Anterior cingulate cortex (tissue), 58 donors: ENCODE measurements around the gene TOGARAM2.
A peak's percentile ranks its signal among the peaks of the same experiment; 100 is the strongest.

Experiments
- DNase-seq, 58 donors: peaks; one replicate each; lab custom pipeline; 2025; lab: John Stamatoyannopoulos, UW

The TOGARAM2 gene

GRCh38 chr2:29014811-29015421, 33.8 kb downstream of the TOGARAM2 start:
- no peak for DNase-seq

GRCh38 chr2:29015701-29016470, 34.8 kb downstream of the TOGARAM2 start:
- no peak for DNase-seq

- no peak for DNase-seq
Observed at GRCh38 chr2:29016504-29016903, 35.4 kb downstream of the TOGARAM2 start.

- no peak for DNase-seq
Observed at GRCh38 chr2:29017716-29018435, 36.8 kb downstream of the TOGARAM2 start.

DNA sequence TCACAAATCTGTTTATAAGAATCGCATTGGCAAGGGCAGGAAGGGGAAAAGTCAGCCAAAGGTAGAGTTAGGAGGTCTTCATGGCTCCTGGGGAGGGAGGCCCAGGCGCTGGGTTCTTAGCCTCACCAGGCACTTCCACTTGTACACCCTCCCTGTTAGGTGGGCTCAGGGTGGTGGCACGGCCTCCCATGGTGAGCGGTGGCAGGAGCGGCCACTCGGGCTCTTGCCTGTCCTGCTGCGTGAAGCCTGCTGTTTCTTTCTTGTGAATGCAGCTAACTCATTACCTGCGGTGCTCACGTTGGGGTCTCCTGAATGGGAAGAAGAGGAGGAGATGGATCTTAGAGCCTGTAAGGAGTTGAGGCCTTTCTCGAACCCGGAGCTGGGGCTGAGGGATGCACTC, 40.8 kb downstream of the TOGARAM2 start:
- no peak for DNase-seq

DNA sequence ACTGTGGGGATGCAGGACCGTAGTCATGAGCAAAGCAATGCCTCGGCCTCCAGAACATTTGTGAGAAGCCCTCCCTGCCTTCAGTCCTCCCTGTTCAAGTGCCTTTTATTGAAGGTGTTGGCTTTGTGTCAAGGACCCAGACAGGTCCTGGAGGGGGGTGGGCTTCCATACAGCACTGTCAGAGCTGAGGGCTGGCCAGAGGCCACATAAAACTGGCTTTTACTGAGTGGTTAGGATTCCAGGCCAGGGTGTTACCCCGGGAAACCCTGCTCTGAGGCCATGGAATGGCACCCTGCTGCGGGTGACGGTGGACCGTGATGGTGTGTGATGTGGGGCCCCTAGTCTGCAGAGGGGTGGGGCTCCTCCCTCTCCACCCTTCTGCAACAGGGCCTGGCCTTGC, 41.6 kb downstream of the TOGARAM2 start:
- peak in 11 of 58 donors; percentile 9 to 62 (median 18) for DNase-seq

- DNase-seq: no peak
Observed at GRCh38 chr2:29023188-29023587, 42.1 kb downstream of the TOGARAM2 start.

DNA sequence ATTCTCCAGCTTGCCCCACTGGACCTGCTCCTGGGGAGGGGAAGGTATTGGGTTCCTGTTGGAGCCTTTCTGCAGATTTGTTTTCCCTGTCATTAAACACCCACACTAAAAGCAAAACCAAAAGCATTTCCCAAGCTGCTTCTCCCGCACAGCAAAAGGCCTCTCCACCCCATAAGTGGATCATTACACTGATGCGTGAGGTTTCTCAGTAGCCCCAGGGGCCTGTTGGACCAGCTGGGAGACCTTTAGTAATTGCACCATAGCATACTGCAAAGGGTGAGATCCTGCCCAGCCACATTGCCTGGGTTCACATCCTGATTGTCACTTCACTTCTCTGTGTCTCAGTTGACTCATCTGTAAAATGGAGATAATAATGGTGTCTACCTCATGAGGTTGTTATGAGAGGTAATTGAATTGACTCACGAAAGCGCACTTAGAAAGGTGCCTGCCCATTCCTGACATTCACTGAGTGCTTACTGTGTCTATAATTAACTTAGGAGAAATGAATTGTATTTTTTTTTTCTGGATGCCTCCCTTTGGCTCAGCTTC, 43.9 kb downstream of the TOGARAM2 start:
- no peak for DNase-seq

GRCh38 chr2:29025711-29026110, 44.6 kb downstream of the TOGARAM2 start:
- no peak for DNase-seq

DNA sequence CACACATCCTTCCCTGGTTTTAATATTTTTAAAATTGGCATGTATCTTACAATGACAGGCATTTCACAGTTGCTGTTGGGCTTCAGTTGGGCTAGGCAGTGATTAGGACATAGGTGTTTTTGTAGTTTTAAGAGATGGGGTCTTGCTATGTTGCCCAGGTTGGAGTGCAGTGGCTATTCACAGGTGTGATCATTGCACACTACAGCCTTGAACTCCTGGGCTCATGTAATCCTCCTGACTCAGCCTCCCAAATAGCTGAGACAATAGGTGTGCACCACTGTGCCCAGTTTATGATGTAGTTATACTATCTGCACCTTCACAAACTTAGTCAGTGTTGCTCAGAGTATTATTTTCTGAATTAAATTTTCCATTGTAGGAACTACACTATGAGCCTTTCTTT, 49.9 kb downstream of the TOGARAM2 start:
- DNase-seq: no peak

GRCh38 chr2:29032189-29032588, 51.1 kb downstream of the TOGARAM2 start:
- no peak for DNase-seq

- DNase-seq: no peak
Observed at GRCh38 chr2:29033172-29033571, 52.1 kb downstream of the TOGARAM2 start.

DNA sequence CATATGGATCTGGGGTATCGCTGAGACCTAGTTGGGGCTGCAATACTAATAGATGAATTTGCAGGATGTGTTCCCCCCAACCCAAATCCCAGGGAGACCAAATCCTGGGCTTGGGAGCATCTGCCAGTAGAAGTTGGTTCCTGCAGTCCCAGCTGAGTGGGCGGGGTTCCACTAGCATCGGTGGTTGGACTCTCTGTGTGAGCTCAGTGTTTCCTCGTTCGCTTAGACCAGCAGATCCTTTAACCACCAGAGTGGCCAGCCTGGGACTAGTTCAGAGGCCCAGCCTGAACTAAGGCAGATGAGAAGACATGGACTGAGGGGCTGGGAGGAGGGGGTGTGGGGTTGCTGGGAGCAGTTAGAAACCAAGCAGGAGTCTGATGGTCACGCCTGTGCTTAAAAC, 52.6 kb downstream of the TOGARAM2 start:
- no peak for DNase-seq

- no peak for DNase-seq
Observed at GRCh38 chr2:29035016-29035745, 54.1 kb downstream of the TOGARAM2 start.

DNA sequence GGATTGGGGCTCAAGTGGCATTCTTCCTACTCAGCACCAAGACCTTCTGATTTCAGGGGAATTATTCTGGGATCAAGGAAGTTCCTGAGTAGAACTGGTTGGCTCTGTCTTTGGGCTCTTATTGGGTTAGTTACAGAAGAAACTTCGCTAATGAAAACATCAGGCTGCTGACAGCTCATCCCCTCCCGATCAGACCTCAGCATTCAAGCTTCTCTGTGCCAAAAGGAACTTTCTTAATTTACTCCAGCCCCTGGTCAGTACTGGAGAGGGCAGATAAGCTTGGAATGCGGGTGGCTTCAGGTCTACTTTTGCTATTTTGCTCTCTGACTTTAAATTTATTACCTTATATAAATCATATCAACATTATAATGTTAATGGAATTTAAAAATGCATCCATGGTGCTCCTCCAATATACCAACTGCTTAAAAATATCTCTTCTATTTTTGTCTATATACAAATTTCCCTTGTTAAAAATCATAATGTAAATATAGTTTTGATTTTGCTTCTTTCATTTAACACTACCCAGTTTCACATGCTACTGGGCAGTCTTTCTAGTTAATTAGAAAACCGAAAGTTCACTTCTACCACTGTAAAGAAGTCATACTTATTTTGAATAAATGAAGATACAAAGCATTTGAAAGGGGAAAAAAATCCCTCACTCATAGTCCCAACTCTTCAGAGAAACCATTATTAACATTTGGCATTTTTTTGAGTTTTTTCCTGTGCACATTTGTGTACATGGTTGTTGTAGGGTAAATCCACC, 58.8 kb downstream of the TOGARAM2 start:
- no peak for DNase-seq

DNA sequence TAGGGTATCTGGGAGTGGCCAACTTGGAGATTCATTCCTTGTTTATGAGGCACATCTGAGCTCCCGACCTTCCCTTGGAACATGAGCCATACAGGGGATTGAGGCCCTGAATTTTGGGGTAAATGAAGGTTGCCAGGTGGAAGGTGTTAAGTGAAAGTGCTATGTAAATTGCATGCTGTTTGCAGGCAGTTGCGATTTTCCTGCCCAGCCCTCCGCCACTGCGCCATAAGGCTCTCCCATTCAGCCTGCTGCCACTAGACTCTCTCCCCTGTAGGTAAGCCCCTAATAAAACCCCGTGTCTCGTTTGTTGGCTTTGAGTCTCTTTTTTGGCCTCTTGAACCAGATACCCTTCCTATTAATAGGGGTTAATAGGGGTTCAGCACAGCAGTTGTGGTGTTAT, 59.5 kb downstream of the TOGARAM2 start:
- DNase-seq: no peak

DNA sequence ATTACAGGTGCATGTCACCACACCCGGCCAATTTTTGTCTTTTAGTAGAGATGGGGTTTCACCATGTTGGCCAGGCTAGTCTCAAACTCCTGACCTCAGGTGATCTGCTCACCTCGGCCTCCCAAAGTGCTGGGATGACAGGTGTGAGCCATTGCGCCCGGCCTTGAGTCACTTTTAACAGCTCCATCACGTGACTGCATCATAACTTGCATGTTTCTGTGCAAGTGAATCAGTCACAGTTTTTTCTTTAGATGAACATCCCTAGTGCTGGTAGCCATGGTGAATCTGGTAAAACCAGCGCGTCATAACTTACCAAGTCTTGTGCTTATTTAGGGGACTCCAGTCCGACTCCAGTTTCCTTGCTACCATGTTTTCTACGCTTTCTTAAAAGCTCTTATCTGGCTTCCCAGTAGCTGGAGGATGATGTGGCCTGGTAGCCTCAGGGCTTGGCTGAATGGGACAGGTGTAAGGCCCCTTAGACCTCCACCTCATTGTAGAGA, 60.1 kb downstream of the TOGARAM2 start:
- DNase-seq: no peak

DNA sequence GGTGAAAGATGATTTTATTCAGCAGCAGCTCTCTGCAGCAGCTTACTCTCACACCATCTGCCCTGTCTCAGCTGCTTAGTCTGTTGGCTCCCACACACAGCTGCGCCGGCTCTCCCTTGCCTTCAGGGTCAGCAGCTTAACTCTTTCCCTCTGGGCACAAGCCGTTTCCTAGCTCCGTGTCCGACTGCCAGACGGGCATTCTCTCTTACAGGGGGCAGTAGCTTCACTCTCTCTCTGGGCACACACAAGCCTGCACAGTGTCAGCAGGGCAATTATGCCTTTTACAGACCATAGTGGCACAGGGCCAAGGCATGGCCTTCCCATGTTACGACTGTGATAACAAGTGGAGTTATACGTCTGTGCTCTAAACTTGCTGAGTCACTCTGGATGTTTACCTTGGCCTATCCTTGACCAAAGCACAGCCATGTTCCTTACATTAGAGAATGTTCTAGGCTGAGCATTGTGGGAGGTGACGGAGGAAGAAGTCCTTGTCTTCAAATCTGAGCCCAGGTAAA, 61.5 kb downstream of the TOGARAM2 start:
- DNase-seq: peak in 20 of 58 donors; percentile 3 to 62 (median 22)

DNA sequence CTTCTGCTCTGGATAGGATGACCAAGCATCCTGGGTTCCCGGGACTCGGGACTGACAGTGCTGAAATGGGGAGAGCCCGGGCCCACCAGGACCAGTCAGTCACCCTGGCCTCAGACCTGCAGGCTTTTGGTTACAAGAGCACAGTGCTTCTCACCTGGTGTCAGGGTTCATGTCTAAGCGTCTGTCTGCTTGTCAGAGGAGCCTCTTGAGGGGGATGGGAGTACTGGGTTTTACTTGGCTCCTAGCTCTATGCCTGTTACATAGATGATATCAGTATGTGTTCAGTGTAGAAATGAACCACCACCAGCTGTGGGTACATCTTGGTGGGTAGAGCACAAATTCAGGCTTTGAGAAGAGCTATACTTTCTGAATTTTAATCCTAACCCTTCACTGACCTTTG, 63.4 kb downstream of the TOGARAM2 start:
- no peak for DNase-seq
